ENCODE results near the gene KRT12.
"Not testable (repeated sequence)": the region's sequence is repeated elsewhere in the genome, so short reads cannot be mapped to it uniquely, and the experiment has no call there.

Gene KRT12

DNA sequence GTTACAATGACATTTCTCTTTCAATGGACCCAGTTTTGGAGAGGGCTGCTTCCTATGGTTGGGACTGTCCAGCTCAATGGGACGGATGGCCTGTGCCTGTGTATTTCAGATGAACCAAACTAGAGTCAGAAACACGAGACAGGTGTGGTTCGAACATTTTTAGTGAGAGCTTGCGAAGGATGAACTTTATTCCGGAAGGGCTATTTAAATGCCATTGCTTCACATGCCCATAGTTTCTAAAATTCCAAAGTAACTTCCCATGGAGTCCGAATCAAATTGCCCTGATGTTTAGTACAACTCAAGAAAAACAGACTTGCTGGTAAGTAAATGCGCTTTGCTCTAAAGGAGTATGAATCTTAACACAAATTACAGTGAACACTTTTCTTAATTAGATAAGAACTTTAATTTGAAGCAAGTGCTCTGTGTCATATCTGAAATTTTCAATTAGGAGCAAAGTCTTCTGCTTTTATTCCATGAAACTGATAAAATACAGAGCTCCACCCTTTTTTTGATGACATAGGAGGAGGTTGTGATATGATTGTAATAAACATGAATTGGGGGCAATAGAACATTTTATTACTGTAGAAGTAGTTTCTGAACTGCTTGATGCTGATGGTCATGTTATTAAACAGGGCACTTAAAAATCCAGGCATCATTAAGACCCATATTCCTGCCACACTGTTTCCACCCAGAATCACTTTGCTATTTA lies 16.8 kb upstream of the KRT12 start:
- no peak for DNase-seq (ENCODE audit: low read depth in 3 of 3)

GRCh38 chr17:40883031-40883430 lies 16.0 kb upstream of the KRT12 start:
- DNase-seq (ENCODE audit: low read depth in 3 of 3), result no peak

- DNase-seq (ENCODE audit: low read depth in 3 of 3), result no peak
These were observed 12.0 kb upstream of the KRT12 start for GRCh38 chr17:40879026-40879425.

DNA sequence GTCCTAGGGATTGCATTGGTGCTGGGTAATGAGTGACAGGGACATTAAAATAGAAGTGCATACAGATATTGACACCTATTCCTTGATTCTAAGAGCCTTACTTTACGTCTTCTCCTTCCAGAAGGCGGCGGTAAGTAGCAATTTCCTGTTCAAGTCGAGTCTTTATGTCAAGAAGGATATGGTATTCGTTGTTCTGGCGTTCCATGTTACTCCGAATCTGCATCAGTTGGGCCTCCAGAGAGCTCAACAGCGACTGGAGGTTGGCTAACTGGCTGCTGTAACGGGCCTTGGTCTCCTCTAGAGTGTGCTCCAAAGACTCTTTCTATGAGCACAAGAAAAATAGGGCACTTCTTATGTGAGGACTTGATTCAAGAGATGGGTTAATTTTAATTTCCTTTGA lies 11.0 kb upstream of the KRT12 start:
- DNase-seq (ENCODE audit: low read depth in 3 of 3), result no peak

- DNase-seq (ENCODE audit: low read depth in 3 of 3), result no peak
These were observed 6.8 kb upstream of the KRT12 start for GRCh38 chr17:40873801-40874200.

DNA sequence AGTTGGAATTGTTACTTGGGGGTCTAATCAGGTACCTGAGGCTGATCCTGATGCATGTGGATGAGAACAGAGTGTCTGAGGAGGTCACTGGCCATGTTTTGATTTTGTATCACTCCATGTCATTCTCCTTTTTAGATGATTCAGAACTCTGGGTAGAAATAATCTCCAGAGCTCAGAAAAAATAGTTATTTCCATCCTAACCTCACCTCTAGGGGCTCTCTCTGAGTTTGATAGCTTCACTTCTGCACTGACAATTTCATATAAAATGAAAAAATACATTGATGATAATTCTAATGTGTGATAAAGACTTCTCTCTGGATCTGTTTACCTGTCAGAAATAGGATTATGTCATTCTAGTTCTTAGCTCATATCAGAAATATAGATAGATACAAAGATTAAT lies 6.2 kb upstream of the KRT12 start:
- DNase-seq (ENCODE audit: low read depth in 3 of 3), result no peak

DNA sequence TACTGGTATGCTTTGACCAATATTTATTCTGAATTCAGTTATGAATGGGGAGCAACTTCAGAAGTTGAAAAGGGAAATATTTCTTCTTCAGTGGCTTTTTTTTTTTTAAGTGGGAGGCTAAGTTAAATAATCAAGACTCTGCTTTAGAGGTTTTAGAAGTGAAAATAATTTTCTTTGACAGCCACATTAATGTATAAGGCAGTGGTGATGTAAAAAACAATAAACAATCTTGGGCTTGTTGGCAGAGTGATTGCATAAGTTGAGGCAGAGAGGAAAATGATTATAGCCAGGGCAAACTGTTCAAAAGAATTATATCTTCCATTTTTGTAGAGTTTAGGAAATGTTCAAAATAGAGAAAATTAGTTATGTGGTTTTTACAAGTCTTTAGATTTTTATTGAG lies 5.4 kb upstream of the KRT12 start:
- DNase-seq (ENCODE audit: low read depth in 3 of 3), result no peak

DNA sequence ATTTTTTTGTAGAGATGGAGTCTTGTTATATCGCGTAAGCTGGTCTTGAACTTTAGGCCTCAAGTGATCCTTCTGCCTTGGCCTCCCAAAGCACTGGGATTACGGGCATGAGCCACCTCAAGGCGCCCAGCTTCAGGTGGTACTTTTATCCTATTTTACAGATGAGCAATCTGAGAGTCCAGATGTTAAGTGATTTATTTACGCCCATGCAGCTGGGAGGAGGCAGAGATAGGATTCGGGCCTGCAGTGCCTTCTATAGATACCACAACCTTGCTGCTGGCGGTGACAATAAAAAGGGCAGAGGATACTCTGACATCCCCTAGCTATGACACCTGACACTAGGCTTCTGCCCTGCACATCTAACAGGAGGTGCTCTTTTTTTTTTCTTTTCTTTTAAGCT lies 4.3 kb upstream of the KRT12 start:
- no peak for DNase-seq (ENCODE audit: low read depth in 3 of 3)

- no peak for DNase-seq (ENCODE audit: low read depth in 3 of 3)
These were observed 3.1 kb upstream of the KRT12 start for GRCh38 chr17:40870136-40870535.

GRCh38 chr17:40864661-40865390 lies 2.2 kb downstream of the KRT12 start:
- DNase-seq (ENCODE audit: low read depth in 3 of 3), result no peak

- DNase-seq (ENCODE audit: low read depth in 3 of 3), result peak in 1 of 3 experiments; percentile 15
These were observed 3.9 kb downstream of the KRT12 start for GRCh38 chr17:40862985-40863733.

DNA sequence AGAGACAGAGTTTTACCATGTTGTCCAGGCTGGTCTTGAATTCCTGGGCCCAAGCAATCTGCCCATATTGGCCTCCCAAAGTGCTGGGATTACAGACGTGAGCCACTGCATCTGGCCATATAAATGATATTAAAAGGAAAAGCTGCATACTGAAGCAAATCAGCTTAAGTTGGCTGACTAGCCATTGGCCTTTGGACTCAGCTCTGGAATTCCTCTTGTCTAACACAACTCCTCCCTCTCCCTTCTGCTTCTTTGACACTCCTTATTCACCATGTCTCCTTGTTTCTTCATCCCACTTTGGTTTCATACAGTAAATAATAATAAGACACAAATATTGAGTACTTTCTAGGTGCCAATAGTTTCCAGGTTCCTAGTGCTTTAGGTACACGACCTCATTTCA lies 7.5 kb downstream of the KRT12 start:
- no peak for DNase-seq (ENCODE audit: low read depth in 3 of 3)

- not testable (repeated sequence) for DNase-seq (ENCODE audit: low read depth in 3 of 3)
These were observed 8.4 kb downstream of the KRT12 start for GRCh38 chr17:40858667-40859066.

DNA sequence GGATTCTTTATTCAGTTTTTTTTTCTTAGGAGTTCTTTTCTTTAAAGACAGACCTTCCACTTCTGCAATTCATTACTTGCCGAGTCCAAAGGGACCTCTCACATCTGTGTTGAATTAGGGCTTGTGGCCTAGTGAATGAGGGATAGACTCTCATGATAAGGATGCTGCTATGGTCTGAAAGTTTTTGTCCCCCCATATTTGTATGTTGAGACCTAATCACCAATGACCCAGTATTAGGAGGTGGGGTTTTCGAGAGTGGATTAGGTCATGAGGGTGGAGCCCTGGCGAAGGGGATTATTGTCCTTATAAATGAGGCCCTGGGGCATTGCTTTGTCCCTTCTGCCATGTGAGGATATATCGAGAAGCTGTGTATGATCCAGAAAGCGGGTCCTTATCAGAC lies 9.5 kb downstream of the KRT12 start:
- no peak for DNase-seq (ENCODE audit: low read depth in 3 of 3)

DNA sequence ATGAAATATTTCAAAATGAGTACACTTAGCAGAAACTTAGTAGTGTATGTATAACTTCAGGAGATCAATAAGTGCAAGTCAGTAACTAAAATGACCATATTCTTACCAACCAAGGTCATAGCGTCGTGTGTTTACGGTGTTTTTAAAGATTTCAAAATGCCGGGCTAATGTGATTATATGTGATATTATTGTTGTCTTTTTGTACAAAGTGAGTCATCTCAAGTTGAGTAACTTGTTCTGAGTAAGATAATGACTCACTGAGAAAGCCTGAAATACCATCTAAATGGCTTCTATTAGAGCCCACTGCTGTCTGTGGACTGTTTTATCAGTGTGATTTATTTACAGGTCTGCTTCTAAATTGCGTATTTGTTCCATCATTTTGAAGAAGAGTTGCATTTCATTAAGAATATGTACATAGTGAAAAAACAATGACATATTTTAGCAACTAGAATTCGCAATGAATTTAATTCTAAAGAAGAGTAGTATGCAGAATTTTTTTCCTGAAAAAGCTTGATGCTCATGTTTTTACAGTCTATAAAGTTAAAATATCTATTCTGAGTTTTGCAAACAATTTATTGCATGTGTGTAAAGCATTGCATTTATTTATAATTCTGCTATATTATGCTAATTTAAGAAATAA lies 12.7 kb downstream of the KRT12 start:
- no peak for DNase-seq (ENCODE audit: low read depth in 3 of 3)

GRCh38 chr17:40852364-40852763 lies 14.7 kb downstream of the KRT12 start:
- DNase-seq (ENCODE audit: low read depth in 3 of 3), result no peak

- no peak for DNase-seq (ENCODE audit: low read depth in 3 of 3)
These were observed 16.6 kb downstream of the KRT12 start for GRCh38 chr17:40850293-40850972.

DNA sequence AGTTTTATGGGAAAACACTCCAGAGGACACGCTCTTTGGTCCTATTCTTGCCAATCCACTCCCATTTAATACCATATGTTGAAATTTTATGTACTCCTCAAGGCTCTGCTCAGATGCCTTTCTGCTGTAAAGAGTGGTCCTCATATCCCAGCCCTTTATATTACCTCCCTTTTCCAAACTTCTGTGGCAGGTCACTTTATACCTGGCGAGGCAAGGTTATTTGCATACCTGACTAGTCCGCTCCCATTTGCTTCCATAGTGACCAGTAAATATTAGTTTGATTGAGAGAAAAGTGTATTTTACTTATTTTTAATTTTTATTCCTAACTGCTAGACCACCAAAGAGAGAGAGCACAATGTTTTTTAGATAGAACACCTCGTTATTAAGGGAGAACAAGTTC lies 17.3 kb downstream of the KRT12 start:
- DNase-seq (ENCODE audit: low read depth in 3 of 3), result no peak

GRCh38 chr17:40848583-40849235 lies 18.3 kb downstream of the KRT12 start:
- no peak for DNase-seq (ENCODE audit: low read depth in 3 of 3)

DNA sequence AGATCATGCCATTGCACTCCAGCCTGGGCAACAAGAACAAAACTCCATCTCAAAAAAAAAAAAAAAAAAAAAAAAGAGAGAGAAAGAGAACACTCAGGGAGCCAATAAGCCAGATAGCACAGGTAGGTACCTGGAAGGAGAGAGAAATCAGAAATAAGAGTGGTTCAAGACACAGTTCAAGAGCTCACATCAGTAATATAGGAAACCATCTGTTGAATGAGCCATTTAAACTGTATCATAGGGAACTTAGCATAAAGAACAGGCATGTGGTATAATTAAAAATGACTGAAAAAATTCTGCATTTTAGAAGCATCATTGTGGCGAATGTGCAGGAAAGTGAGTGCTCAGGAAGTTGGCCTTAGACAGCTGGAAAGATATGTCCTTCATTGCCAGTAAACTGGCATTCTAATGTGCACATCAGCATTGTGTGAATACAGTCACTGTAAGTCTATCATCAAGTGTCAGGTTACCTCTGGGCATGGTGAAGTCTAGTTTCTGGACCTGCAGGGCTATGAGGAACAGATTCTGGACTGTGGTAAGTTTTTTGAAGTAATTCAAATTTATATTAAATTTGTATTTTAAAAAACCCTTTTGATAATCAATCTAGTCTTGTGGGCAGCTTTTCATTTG lies 20.4 kb downstream of the KRT12 start:
- DNase-seq (ENCODE audit: low read depth in 3 of 3), result no peak

DNA sequence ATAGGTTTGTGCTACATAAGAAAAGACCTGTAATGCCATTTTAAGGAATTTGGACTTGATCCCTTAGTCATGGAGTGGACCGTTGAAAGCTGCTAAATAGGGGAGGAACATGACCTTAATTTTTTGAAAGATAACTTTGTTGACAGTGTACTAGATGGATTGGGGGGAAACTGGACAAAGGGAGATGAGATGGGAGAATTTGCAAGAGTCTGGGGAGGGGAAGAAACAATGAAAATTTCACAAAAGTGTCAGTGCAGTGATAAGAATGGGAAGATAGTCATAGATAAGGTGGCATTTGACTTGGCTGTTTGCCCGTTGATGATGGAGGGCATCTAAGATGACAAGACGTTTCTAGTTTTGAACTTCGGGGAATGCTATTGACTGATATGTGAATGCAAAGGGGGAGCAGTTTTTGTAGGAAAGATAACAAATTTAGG lies 22.3 kb downstream of the KRT12 start:
- no peak for DNase-seq (ENCODE audit: low read depth in 3 of 3)
